HG02763 (cell line): ENCODE measurements around the gene PTCRA.
"Not testable (repeated sequence)": the region's sequence is repeated elsewhere in the genome, so short reads cannot be mapped to it uniquely, and the experiment has no call there.

Source experiments
- ATAC-seq: cut with Tn5 transposase; IDR thresholded peaks from one replicate; pipeline ENCODE4 v1.9.1; 2021; ENCODE audit warnings: mild to moderate bottlenecking, moderate library complexity; ENCODE audit not compliant: unreplicated experiment

PTCRA gene

DNA sequence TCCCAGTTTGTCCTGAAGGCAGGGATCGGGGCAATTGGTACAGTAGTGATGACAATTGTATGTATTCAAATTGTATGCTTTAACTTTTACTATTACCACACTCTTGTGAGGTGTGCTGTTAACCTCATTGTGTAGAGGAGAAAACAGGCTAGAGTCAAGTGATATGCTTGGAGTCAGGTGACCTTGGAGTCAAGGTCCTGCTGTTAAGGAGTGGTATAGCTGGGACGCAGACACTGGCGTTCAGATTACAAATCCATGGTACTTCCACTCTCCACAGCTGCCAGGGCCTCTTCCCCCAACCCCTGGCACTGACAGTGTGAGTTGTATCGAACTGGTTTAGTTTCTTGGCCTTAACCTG, 23.9 kb downstream of the PTCRA start:
- no peak for ATAC-seq

GRCh38 chr6:42940493-42941045, 24.7 kb downstream of the PTCRA start:
- ATAC-seq, result no peak

- ATAC-seq, result not testable (repeated sequence)
These were observed 25.5 kb downstream of the PTCRA start for GRCh38 chr6:42941356-42941755.

DNA sequence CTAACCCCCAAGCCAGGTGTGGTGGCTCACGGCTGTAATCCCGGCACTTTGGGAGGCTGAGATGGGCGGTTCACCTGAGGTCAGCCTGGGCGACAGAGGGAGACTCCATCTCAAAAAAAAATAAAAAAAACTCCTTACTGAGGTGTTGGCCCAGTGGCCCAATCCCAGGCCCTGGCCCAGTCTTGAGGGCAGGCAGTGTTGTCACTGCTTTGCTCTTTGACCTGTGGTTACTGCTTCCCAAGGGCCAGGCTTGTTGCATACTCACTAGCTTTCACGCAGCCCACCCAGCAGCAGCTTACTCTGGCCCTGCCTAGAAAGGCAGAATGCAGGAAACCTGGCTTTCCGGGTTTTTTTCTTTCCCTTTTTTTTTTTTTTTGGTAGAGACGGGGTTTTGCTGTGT, 26.6 kb downstream of the PTCRA start:
- ATAC-seq, result no peak

DNA sequence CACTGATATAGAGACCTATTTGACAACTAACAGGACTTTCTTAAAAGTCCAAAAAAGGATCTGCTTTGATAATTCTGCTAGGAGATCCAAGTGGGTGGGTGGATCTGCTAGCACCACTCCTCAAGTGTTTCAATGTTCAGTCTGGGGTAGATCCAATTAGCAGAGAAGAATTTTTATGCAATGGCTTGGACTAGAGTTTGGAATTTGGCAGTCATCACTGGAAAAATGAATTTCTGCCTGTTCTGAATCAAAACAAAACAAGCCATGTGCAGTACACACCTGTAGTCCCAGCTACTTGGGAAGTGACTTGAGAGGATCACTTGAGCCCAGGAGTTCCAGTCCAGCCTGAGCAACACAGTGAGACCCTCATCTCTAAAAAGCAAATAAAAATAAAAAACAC, 32.1 kb downstream of the PTCRA start:
- no peak for ATAC-seq

GRCh38 chr6:42952389-42952788, 36.5 kb downstream of the PTCRA start:
- ATAC-seq, result no peak

GRCh38 chr6:42954405-42954804, 38.6 kb downstream of the PTCRA start:
- ATAC-seq, result not testable (repeated sequence)

DNA sequence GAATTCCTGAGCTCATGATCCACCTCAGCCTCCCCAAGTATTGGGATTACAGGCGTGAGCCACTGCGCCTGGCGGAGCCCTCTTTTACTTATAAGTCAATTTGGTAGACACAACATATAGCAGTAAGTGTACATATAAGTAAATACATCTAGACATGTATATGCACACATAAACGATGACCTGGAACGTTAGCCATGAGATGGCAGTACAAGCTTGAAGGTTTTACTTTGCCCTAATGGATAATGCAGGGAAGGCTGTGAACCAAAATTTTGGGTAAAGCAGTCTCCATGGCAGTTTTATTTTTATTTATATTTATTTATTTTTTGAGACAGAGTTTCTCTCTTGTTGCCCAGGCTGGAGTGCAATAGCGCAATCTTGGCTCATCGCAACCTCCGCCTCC, 42.3 kb downstream of the PTCRA start:
- ATAC-seq, result no peak

- no peak for ATAC-seq
These were observed 44.0 kb downstream of the PTCRA start for GRCh38 chr6:42959917-42960242.

- ATAC-seq, result no peak
These were observed 44.6 kb downstream of the PTCRA start, which contains the start of gene GNMT for GRCh38 chr6:42960243-42961019. TSS of gene GNMT (plus strand) at chr6:42960754. CDS start at chr6:42960768, 14 bp downstream.

DNA sequence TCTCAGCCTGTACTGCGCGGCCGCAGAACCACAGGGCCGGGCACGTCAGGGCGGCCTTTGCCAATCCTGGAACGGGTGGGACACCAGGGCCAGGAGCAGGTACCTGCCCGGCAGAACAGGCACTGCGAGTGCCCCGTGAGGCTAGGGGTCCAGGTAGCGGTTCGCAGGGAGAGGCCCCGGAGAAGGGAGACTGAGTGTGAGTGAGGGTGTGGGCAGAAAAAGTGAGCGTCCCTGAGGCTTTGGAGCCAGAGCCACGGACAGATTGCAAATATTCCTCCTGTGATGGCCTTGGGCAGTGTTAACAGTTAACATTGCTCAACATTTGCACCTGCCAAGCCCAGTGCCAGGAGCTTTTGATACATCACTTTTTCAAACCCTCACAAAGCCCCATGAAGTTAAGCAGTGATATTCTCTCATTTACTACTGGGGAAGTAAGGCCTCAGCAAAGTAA, 45.2 kb downstream of the PTCRA start:
- ATAC-seq, result no peak

GRCh38 chr6:42962096-42962495, 46.2 kb downstream of the PTCRA start:
- ATAC-seq, result no peak

GRCh38 chr6:42962502-42963178, 46.8 kb downstream of the PTCRA start:
- ATAC-seq, result no peak

GRCh38 chr6:42963179-42963854, 47.5 kb downstream of the PTCRA start:
- ATAC-seq, result no peak

- no peak for ATAC-seq
These were observed 48.2 kb downstream of the PTCRA start for GRCh38 chr6:42963855-42964605.

- ATAC-seq, result no peak
These were observed 50.7 kb downstream of the PTCRA start for GRCh38 chr6:42966571-42966970.

DNA sequence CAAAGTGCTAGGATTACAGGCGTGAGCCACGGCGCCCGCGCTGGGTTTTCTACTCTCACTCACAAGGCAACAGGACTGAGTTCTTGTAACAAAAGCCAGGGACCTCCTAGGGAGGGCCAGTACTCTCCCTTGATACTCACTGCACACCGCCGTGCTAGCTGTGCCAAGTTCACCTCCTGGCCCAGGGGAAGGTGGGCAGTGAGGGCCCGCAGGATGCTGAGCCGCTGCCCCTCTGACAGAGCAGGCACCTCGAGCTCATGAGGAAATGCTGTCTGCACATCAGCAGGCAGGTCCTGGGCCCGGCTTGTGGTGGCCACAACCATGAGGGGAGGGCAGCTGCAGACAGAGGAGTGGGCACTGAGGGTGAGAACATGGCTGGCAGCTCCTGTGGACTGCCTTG, 51.4 kb downstream of the PTCRA start:
- ATAC-seq, result no peak

GRCh38 chr6:42968126-42968701, 52.4 kb downstream of the PTCRA start:
- no peak for ATAC-seq

- no peak for ATAC-seq
These were observed 52.9 kb downstream of the PTCRA start for GRCh38 chr6:42968783-42969182.

DNA sequence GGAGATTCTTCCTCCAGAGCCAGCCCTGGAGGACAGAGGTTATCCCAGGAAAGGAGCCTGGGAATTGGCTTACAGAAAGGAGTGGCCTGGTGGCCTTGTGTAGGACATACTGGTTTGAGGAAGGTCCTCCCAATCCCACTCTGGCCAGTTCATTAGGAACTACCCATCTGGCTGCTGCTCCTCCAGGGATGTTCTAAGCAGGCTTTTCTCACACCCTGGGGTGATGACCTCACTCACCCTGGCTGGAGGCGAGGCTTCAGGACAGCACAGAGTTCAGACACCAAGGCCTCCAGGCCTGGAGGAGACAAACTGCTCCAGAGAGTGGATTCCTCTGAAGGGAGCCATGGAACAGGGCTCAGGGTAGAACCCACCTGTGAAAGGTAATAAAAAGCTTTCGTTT, 53.6 kb downstream of the PTCRA start:
- no peak for ATAC-seq

DNA sequence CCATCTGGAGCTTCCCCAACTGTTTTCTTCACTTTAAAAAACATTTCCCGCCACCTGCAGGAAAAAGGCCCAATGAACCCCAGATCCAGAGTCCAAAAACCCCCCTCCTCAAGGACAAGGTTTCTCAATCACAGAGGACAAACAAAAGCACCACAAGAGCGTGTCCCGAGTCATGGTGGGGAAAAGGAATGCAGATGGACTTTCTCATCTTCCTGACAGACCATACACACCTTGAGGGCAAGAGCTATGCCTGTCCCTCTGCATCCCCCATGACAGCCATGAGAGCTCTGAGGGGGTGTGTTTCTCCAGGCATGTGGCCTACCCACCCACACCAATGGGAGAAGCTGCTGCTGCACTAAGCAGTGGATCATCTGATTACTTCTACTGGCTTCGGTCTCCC, 54.1 kb downstream of the PTCRA start:
- no peak for ATAC-seq
